Measurements from ENCODE around the gene SPOPL.

GRCh38 chr2:138589663-138590062 is 88.1 kb downstream of the SPOPL start:
- TF ChIP-seq EZH2 (IDR thresholded peaks at IDR 0.05; ENCODE audit: low read length, missing control alignments) (no peak), CTCF (conservative IDR thresholded peaks at IDR 0.05 in 1 of 2, IDR thresholded peaks at IDR 0.05 in 1 of 2; ENCODE audit: low read depth in 1 of 2, low read length in 2 of 2) (no peak)

Measured in fibroblast of lung (primary cell).